GM18520 (cell line): ENCODE results near the gene YPEL2.

Experiments used
- ATAC-seq: cut with Tn5 transposase; IDR thresholded peaks from one replicate; pipeline ENCODE4 v1.9.1; 2021; ENCODE audit not compliant: unreplicated experiment

Gene YPEL2

GRCh38 chr17:59330053-59330942 lies 1.2 kb upstream of the YPEL2 start:
- no peak for ATAC-seq

GRCh38 chr17:59331929-59332748 lies 684 bp downstream of the YPEL2 start:
- ATAC-seq, result no peak

GRCh38 chr17:59332749-59333377 lies 1.4 kb downstream of the YPEL2 start:
- no peak for ATAC-seq

- ATAC-seq, result no peak
These were observed 2.4 kb downstream of the YPEL2 start for GRCh38 chr17:59333836-59334235.

GRCh38 chr17:59335685-59336084 lies 4.2 kb downstream of the YPEL2 start:
- no peak for ATAC-seq

- ATAC-seq, result no peak
These were observed 6.4 kb downstream of the YPEL2 start for GRCh38 chr17:59337741-59338299.

- ATAC-seq, result no peak
These were observed 7.0 kb downstream of the YPEL2 start for GRCh38 chr17:59338498-59338897.

GRCh38 chr17:59341922-59342321 lies 10.5 kb downstream of the YPEL2 start:
- no peak for ATAC-seq

GRCh38 chr17:59342681-59343131 lies 11.3 kb downstream of the YPEL2 start:
- ATAC-seq, result no peak

GRCh38 chr17:59345476-59345875 lies 14.0 kb downstream of the YPEL2 start:
- no peak for ATAC-seq

- ATAC-seq, result no peak
These were observed 14.9 kb downstream of the YPEL2 start for GRCh38 chr17:59346341-59346740.

GRCh38 chr17:59346876-59347407 lies 15.5 kb downstream of the YPEL2 start:
- ATAC-seq, result no peak

GRCh38 chr17:59347975-59348391 lies 16.5 kb downstream of the YPEL2 start:
- no peak for ATAC-seq

- no peak for ATAC-seq
These were observed 17.7 kb downstream of the YPEL2 start for GRCh38 chr17:59349178-59349577.

GRCh38 chr17:59353106-59353854 lies 21.8 kb downstream of the YPEL2 start:
- no peak for ATAC-seq

GRCh38 chr17:59353936-59354755 lies 22.7 kb downstream of the YPEL2 start:
- no peak for ATAC-seq

- ATAC-seq, result no peak
These were observed 23.7 kb downstream of the YPEL2 start for GRCh38 chr17:59355030-59355701.

GRCh38 chr17:59355702-59356325 lies 24.4 kb downstream of the YPEL2 start:
- ATAC-seq, result no peak
